Trophoblast cell (in vitro differentiated cells and primary cell): ENCODE data around the gene KRTAP20-4. TPM values are rescaled to one million over a fixed set of nuclear protein-coding genes. Genes with fewer than 3 reads are reported as not detected.

ENCODE experiments used
- DNase-seq, 2 donors: peaks; one replicate each; pipeline ENCODE4 v3.0.0-alpha.2; 2016
- H2AFZ ChIP-seq: 2 replicates; pipeline ENCODE4 v1.6.1; 2013; ENCODE audit warnings: low read length, moderate library complexity, mild to moderate bottlenecking; ENCODE audit not compliant: insufficient read depth, poor library complexity
- H2AK5ac ChIP-seq: 2 replicates; pipeline ENCODE4 v1.6.1; 2013; ENCODE audit warnings: mild to moderate bottlenecking, low read length
- H2BK120ac ChIP-seq: 2 replicates; pipeline ENCODE4 v1.6.1; 2013; ENCODE audit warnings: low read length, mild to moderate bottlenecking, moderate library complexity; ENCODE audit not compliant: insufficient read depth, poor library complexity
- H2BK12ac ChIP-seq: 2 replicates; pipeline ENCODE4 v1.6.1; 2013; ENCODE audit warnings: mild to moderate bottlenecking, low read length, moderate library complexity
- H2BK5ac ChIP-seq: 2 replicates; pipeline ENCODE4 v1.6.1; 2013; ENCODE audit warnings: low read length, low read depth, moderate library complexity, mild to moderate bottlenecking; ENCODE audit not compliant: poor library complexity
- H3K14ac ChIP-seq: 2 replicates; pipeline ENCODE4 v1.6.1; 2013; ENCODE audit warnings: mild to moderate bottlenecking, low read length
- H3K18ac ChIP-seq: 2 replicates; pipeline ENCODE4 v1.6.1; 2013; ENCODE audit warnings: mild to moderate bottlenecking, low read length
- H3K23ac ChIP-seq: 2 replicates; pipeline ENCODE4 v1.6.1; 2013; ENCODE audit warnings: low read length
- H3K27ac ChIP-seq: 2 replicates; pipeline ENCODE4 v1.5.1; 2013; ENCODE audit warnings: low read depth, mild to moderate bottlenecking, inconsistent platforms, low read length, moderate library complexity
- H3K27me3 ChIP-seq: 2 replicates; pipeline ENCODE4 v1.6.1; 2013; ENCODE audit warnings: inconsistent platforms, mild to moderate bottlenecking, low read length, moderate library complexity; ENCODE audit not compliant: insufficient read depth
- H3K36me3 ChIP-seq, 2 experiments: 1 replicate in 1 of 2; 2 replicates in 1 of 2; pipeline ENCODE4 v1.6.1; 2013; ENCODE audit warnings: low read length in 2 of 2, mild to moderate bottlenecking in 2 of 2, moderate library complexity in 1 of 2; ENCODE audit not compliant: insufficient read depth in 2 of 2, control insufficient read depth in 1 of 2
- H3K4ac ChIP-seq: 2 replicates; pipeline ENCODE4 v1.6.1; 2013; ENCODE audit warnings: low read depth, mild to moderate bottlenecking, low read length, moderate library complexity
- H3K4me1 ChIP-seq, 2 experiments: 1 replicate in 1 of 2; 2 replicates in 1 of 2; pipeline ENCODE4 v1.6.1; 2013; ENCODE audit warnings: low read length in 2 of 2, mild to moderate bottlenecking in 2 of 2, moderate library complexity in 1 of 2; ENCODE audit not compliant: insufficient read depth in 2 of 2, control insufficient read depth in 1 of 2
- H3K4me2 ChIP-seq: 2 replicates; pipeline ENCODE4 v1.6.1; 2013; ENCODE audit warnings: inconsistent platforms, mild to moderate bottlenecking, low read length, moderate library complexity
- H3K4me3 ChIP-seq: 2 replicates; pipeline ENCODE4 v1.5.1; 2013; ENCODE audit warnings: mild to moderate bottlenecking, low read depth, low read length, inconsistent platforms
- H3K79me1 ChIP-seq: one replicate; pipeline ENCODE4 v1.6.1; 2013; ENCODE audit warnings: low read length
- H3K79me2 ChIP-seq: 2 replicates; pipeline ENCODE4 v1.6.1; 2013; ENCODE audit warnings: low read length, mild to moderate bottlenecking; ENCODE audit not compliant: control insufficient read depth, insufficient read depth, poor library complexity
- H3K9ac ChIP-seq: 2 replicates; pipeline ENCODE4 v1.6.1; 2013; ENCODE audit warnings: mild to moderate bottlenecking, low read length
- H3K9me3 ChIP-seq: 2 replicates; pipeline ENCODE4 v1.6.1; 2013; ENCODE audit warnings: low read depth, mild to moderate bottlenecking, control low read depth, inconsistent platforms, low read length; ENCODE audit not compliant: insufficient read depth
- H4K12ac ChIP-seq: 2 replicates; pipeline ENCODE4 v1.6.1; 2013; ENCODE audit warnings: low read depth, mild to moderate bottlenecking, low read length, moderate library complexity
- H4K8ac ChIP-seq: 2 replicates; pipeline ENCODE4 v1.6.1; 2013; ENCODE audit warnings: low read depth, mild to moderate bottlenecking, low read length, moderate library complexity
- H4K91ac ChIP-seq: one replicate; pipeline ENCODE4 v1.6.1; 2013; ENCODE audit warnings: low read depth, mild to moderate bottlenecking, low read length, moderate library complexity
- WGBS: extraction: QIAGEN DNeasy Blood & Tissue Kit; methylation state at CpG from one replicate; pipeline ENCODE4 v1.1.7; 2013; ENCODE audit warnings: missing lambda C conversion rate; ENCODE audit not compliant: insufficient read length, insufficient coverage; ENCODE audit errors: extremely low coverage; 5-methylcytosine and 5-hydroxymethylcytosine counted together
- polyA plus RNA-seq: library from polyadenylated mRNA; stranded (reverse); fragments of 200-250 nt; gene quantifications from 2 replicates; pipeline ENCODE4 v1.2.3, GENCODE V29; 2013

The KRTAP20-4 gene
- polyA plus RNA-seq, result not detected in 2 replicates

- no peaks in the 10 kb centered on the region for H3K4me1 ChIP-seq
- no CpG with 5 or more reads among the region's 3 CpGs for WGBS
- no peaks in the 10 kb centered on the region for H3K27me3 ChIP-seq
- no peak within 1 kb of the TSS for H4K91ac ChIP-seq
- no peak within 1 kb of the TSS for H4K12ac ChIP-seq
- no peaks in the 10 kb centered on the region for H3K36me3 ChIP-seq
- H4K8ac ChIP-seq, result no peak within 1 kb of the TSS
- H3K18ac ChIP-seq, result no peak within 1 kb of the TSS
- H3K79me1 ChIP-seq, result no peaks in the 10 kb centered on the region
- no peak within 1 kb of the TSS for H2BK120ac ChIP-seq
- H3K79me2 ChIP-seq, result no peaks in the 10 kb centered on the region
- no peak within 1 kb of the TSS for H3K23ac ChIP-seq
- no peak within 1 kb of the TSS for H3K27ac ChIP-seq
- no peak within 1 kb of the TSS for H2AK5ac ChIP-seq
- H3K4me2 ChIP-seq, result no peak within 1 kb of the TSS
- DNase-seq, result no peak
- H2BK12ac ChIP-seq, result no peak within 1 kb of the TSS
- H3K4me3 ChIP-seq, result no peak within 1 kb of the TSS
- H2AFZ ChIP-seq, result no peak within 1 kb of the TSS
- no peak within 1 kb of the TSS for H3K14ac ChIP-seq
- H3K9ac ChIP-seq, result no peak within 1 kb of the TSS
- peaks cover 1% of the 10 kb centered on the region for H3K9me3 ChIP-seq
- no peak within 1 kb of the TSS for H2BK5ac ChIP-seq
- no peak within 1 kb of the TSS for H3K4ac ChIP-seq
These were observed at the start of gene KRTAP20-4 for GRCh38 chr21:30620522-30620921. KRTAP20-4 (plus strand) TSS chr21:30620627.

DNA sequence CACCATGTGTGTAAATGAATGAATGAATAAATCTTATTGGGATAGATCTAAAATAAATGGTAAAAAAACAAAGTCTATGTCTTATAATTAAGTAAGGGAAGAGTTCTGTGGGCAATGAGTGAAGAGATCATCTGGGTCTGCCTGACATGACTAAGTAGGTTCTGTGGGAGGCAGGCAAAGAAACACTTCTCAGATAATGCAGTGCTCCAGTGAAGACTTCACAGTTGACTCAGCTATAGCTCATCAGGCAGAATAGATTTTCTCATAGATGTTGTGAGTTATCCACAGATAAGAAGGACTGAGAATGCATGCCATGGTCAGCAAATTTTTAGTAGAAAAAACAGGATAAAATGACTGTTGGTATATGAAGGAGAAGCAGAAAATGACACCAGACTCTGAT, 42.7 kb upstream of the KRTAP20-4 start:
- Histone ChIP-seq H3K79me2 (no peaks in the 10 kb centered on the region), H3K9ac (no peak overlapping the region), H2BK12ac (no peak overlapping the region), H3K36me3 (no peaks in the 10 kb centered on the region), H3K79me1 (no peaks in the 10 kb centered on the region), H3K18ac (no peak overlapping the region), H3K23ac (no peak overlapping the region), H3K4me2 (no peak overlapping the region), H2BK120ac (no peak overlapping the region), H3K27me3 (no peaks in the 10 kb centered on the region), H4K8ac (no peak overlapping the region), H4K91ac (no peak overlapping the region), H4K12ac (no peak overlapping the region), H2BK5ac (no peak overlapping the region), H2AK5ac (no peak overlapping the region), H3K27ac (no peak overlapping the region), H3K4me1 (no peaks in the 10 kb centered on the region), H3K9me3 (no peaks in the 10 kb centered on the region), H2AFZ (no peak overlapping the region), H3K14ac (no peak overlapping the region), H3K4me3 (no peak overlapping the region), H3K4ac (no peak overlapping the region)
- DNase-seq, result no peak

GRCh38 chr21:30579346-30579745, 41.1 kb upstream of the KRTAP20-4 start:
- H4K12ac ChIP-seq, result no peak overlapping the region
- no peak overlapping the region for H2AFZ ChIP-seq
- no peaks in the 10 kb centered on the region for H3K4me1 ChIP-seq
- H3K9ac ChIP-seq, result no peak overlapping the region
- no peak overlapping the region for H3K4me2 ChIP-seq
- no peak overlapping the region for H3K23ac ChIP-seq
- H3K27ac ChIP-seq, result no peak overlapping the region
- no peak overlapping the region for H4K8ac ChIP-seq
- no peak overlapping the region for H2BK120ac ChIP-seq
- H2BK5ac ChIP-seq, result no peak overlapping the region
- no peaks in the 10 kb centered on the region for H3K79me1 ChIP-seq
- no peak overlapping the region for H3K14ac ChIP-seq
- no peak overlapping the region for H4K91ac ChIP-seq
- no peaks in the 10 kb centered on the region for H3K36me3 ChIP-seq
- WGBS, result no CpG with 5 or more reads among the region's 1 CpG
- no peak overlapping the region for H3K4ac ChIP-seq
- no peak overlapping the region for H3K4me3 ChIP-seq
- H3K79me2 ChIP-seq, result no peaks in the 10 kb centered on the region
- no peak overlapping the region for H2AK5ac ChIP-seq
- no peaks in the 10 kb centered on the region for H3K9me3 ChIP-seq
- H3K27me3 ChIP-seq, result no peaks in the 10 kb centered on the region
- no peak for DNase-seq
- no peak overlapping the region for H3K18ac ChIP-seq
- H2BK12ac ChIP-seq, result no peak overlapping the region

- Histone ChIP-seq H3K4me3 (no peak overlapping the region), H2AK5ac (no peak overlapping the region)
- no CpG with 5 or more reads among the region's 3 CpGs for WGBS
These were observed 40.3 kb upstream of the KRTAP20-4 start for GRCh38 chr21:30580132-30580531.

More at GRCh38 chr21:30580132-30580531, 40.3 kb upstream of the KRTAP20-4 start:
- no peaks in the 10 kb centered on the region for H3K4me1 ChIP-seq
- no peaks in the 10 kb centered on the region for H3K79me2 ChIP-seq
- H3K79me1 ChIP-seq, result no peaks in the 10 kb centered on the region
- H2BK5ac ChIP-seq, result no peak overlapping the region
- no peak for DNase-seq
- H2AFZ ChIP-seq, result no peak overlapping the region
- H3K14ac ChIP-seq, result no peak overlapping the region
- H3K4ac ChIP-seq, result no peak overlapping the region
- no peak overlapping the region for H3K4me2 ChIP-seq
- no peak overlapping the region for H4K8ac ChIP-seq
- H3K9me3 ChIP-seq, result no peaks in the 10 kb centered on the region
- no peak overlapping the region for H3K9ac ChIP-seq
- H4K91ac ChIP-seq, result no peak overlapping the region
- H3K36me3 ChIP-seq, result no peaks in the 10 kb centered on the region
- H4K12ac ChIP-seq, result no peak overlapping the region
- no peak overlapping the region for H3K18ac ChIP-seq
- H2BK12ac ChIP-seq, result no peak overlapping the region
- no peak overlapping the region for H3K27ac ChIP-seq
- H3K27me3 ChIP-seq, result no peaks in the 10 kb centered on the region
- no peak overlapping the region for H3K23ac ChIP-seq
- H2BK120ac ChIP-seq, result no peak overlapping the region
